GM18519 (cell line): Measurements from ENCODE around the gene CTNND1.
A peak's percentile ranks its signal among the peaks of the same experiment; 100 is the strongest.
"Not testable (repeated sequence)": the region's sequence is repeated elsewhere in the genome, so short reads cannot be mapped to it uniquely, and the experiment has no call there.

ENCODE experiments used
- ATAC-seq: cut with Tn5 transposase; IDR thresholded peaks from one replicate; pipeline ENCODE4 v1.9.1; 2021; ENCODE audit warnings: mild to moderate bottlenecking, moderate library complexity; ENCODE audit not compliant: unreplicated experiment, low FRiP score

The CTNND1 gene

DNA sequence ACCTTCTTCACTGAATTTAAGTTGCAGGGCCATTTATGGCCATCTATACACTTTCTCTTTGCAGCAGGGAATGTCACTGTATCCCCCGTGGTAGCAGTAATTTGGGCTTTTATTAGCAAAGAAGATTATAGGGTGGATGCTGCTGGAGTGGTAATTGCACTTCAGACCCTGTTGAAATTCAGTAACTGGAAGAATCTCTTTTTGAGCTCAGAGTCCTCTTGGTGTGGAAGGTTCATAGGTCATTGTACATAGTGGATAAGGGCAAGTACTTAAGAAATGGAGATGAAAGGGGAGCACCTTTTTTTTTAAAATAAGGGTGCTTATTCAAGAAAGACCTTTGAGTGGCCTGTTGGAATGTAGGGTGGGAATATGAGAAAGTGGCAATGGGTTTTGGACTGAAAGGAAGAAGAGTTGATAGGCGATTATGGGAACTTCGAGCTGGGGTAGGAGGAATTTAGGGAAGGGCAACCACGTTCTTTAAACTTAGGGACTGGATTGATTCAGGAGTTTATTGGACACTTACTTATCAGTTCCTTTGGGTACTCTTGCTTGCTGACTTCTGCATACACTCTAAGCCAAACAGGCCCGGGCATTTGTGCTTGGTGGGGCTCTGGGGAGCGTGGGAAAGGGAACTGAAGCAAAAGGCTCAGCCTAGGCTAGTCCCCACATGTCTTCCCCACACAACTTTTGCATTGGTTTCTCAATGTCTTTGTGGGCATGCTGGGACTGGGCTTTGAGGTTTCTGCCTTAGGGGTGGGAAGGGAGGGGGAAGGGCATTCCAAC, 26.5 kb downstream of the CTNND1 start:
- no peak for ATAC-seq

DNA sequence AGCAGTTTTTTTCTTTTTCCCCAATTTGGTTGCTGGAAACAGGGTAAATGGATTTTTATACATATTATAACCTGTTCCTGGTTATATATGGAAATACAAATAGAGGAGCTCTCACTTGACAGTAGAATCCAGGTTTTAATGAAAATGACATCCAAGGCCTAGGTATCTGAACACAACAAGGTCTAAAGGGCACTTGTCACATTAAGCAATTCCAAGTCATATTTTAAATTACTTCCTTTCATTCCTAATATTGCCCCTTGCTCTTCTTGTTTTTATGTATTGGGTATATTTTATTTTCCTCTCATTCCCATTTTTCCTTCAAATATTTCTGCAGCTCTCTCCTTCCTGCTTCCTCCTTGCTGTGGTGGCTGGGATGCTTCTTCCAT, 27.1 kb downstream of the CTNND1 start:
- ATAC-seq, result no peak

DNA sequence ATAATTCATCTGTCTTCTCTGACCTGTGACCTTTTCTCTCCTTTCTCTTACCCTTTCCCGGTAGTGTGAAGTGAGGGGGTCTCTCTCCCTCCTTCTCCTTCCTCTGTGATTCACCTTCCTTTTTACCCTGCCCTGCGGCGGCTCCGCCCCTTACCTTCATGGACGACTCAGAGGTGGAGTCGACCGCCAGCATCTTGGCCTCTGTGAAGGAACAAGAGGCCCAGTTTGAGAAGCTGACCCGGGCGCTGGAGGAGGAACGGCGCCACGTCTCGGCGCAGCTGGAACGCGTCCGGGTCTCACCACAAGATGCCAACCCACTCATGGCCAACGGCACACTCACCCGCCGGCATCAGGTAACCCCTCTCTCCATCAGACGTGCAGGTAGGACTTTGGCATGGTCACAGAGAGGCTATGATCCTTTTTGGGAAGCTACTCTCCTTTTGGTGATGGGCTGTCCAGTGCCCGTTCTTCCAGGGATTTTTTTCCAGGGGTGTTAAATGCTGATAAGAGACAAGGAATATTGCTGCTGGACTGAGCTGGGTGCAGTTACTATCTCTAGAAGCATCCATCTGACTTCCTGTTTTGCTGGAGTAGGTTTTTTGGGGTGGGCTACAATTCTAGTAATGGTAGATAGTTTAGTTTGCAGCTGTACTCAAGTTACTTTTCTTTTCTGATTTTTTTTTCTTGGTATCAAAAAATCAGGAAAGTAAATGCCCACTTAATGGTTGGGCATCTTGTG, 29.9 kb downstream of the CTNND1 start:
- no peak for ATAC-seq

DNA sequence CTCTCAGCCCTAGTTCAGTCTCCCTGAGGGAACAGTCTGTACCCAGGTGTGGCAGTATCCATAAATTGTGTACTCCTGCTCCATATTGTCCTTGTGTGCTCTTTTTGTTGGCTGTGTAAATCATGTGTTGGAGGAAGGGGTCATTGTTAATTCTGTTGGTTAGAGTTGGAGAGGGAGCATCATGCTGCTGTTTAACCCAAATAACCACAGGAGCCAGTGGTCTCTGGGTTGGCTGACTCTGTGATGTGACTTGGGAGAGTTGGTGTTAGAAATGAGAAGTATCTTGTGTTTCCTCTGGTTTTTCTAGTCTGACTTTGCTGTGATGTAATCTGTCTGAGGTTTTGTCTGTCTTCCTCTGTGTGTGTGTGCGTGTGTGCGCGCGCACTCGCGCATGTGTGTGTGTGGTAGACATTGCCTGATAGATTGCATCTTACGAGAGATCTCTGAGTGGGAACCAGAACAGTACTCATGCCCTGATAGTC, 30.5 kb downstream of the CTNND1 start:
- peak; percentile 93 for ATAC-seq

DNA sequence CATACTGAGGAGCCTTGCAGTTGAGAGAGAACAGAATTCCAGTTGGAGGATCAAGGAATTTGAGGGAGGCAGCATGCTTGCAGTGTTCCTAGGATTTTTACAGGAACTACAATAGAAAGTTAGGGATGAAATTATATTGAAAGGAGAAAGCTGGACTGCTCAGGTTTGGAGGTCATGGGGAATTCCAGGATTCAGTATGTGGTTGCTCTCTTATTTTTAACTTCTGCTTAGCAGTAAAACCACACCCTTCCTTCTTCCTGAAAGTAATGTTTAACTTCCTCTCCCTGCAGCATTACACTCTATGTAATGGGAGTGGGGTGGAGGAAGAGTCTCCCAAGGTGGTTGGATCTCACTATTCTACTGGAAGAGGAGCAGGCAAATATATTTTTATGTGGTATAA, 31.3 kb downstream of the CTNND1 start:
- no peak for ATAC-seq

DNA sequence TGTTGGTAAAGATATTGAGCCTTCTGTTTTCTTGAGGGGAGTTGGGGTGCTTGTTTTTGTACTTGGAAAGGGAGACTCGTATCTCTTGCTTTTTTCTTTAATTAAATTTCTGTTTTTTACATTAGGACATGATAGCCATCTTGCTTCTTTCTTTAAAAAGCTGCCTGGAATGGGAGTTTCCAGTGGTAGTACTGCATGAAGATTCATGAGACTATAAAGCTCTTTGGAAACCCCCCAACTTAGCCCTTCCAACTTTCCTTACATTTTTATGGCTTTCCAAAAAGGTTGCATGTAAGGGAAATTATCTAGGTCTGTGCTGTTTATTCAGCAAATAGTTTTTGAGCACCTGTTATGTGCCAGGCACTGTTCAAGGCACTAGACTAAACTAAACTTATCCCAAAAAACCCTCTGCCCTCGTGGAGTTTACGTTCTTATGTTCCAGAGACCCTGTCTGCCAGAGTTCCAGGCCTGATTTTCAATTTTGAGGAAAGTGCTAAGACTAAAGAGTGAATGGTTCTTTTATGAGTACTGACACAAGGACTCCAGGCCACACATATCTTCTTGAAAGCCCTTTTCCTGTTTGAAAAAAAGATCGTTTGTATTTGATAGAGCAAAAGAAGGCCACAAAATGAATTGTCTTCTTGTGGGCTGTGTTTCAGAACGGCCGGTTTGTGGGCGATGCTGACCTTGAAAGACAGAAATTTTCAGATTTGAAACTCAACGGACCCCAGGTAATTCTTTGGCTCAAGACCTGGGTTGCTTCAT, 31.9 kb downstream of the CTNND1 start:
- no peak for ATAC-seq

DNA sequence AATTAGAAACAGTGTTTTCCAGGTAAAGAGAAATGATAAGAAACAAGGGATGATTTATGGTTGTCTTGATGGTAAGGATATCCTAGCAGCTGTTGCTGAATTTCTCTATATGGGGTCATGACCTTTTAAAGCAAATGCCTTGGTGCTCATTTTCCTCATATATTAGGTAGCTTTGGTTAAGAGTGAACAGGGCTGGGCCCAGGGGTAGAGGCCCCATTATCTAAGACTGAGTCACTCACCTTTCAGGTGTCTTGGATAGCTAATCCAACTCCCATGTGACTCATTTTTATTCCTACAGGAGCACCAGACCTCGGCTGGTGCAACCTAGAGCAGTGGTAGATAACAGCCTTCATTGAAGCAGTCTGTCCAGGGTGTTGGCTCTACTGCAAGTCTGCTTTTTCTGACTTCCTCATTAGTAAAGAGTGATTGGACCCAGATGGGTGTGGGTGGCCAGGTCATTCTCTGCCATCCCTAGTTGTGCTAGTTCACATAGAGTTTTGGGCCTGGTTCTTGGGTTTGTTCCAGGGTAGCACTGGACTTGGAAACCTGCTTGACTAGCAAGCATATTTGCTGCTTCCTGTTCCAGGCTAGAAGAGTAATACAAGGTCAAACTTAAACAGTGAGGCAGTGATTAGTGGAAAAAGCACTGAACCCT, 37.4 kb downstream of the CTNND1 start:
- ATAC-seq, result no peak

DNA sequence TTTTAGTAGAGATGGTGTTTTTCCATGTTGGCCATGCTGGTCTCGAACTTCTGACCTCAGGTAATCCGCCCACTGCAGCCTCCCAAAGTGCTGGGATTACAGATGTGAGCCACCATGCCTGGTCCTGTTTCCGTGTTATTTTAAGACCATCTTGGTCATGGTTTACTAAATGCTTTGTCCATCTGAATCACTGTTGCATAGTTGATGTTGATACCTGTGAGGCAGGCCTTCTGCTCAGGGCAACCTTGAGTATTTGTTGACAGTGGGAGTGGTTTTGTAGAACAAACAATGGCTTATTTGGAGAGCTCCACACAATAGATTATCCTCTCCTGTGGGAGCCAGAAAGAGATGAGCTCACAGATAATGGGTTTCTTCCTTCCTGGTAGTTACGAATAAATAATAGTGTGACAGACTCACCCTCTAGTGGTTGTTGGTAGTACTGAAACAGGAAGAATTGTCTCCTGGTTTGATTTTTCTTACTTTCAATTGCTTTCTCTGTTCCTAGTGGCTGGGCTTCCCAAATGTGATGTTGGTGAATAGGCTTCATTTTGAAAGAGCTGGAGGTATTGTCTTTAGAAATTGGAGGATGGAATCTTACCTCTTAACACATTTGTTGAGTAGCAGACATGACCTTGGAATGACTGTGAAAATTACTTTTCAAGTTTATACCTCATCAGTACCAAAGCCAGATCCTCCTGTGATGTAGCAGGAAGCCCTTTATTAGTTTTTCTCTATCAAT, 39.0 kb downstream of the CTNND1 start:
- ATAC-seq, result peak; percentile 59

DNA sequence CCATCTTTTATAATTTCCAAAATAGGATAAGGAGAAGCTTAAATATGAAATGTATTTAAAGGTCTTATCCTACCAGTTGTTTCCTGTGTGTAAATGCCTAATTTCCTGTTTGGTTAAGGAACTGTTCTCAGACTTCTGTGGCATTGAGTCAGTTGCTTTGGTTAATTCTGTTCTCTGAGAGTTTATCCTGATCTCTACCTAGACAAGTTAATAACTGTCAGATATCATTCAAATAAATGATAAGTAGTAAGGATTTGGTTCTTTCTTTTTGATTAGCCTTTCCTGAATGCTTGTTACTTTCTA, 39.5 kb downstream of the CTNND1 start:
- ATAC-seq, result no peak

DNA sequence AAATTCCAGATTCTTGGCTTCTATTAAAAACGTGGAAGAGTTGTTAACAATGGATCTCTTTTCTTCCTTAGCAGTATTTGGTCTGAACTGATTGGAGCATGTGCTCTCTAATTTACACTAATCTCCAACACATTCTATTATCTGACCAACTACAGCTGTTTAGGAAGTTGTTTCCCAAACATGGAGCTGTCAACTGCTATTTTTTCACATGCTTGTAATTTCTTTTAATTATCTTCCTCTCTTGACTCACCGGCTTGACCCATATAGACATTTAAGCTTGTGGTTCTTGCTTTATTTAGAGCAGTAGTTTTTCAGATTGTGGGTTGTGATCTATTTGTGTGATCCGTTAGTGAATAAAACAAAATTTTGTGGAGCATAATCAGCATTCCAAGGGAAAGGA, 40.8 kb downstream of the CTNND1 start:
- ATAC-seq, result no peak

DNA sequence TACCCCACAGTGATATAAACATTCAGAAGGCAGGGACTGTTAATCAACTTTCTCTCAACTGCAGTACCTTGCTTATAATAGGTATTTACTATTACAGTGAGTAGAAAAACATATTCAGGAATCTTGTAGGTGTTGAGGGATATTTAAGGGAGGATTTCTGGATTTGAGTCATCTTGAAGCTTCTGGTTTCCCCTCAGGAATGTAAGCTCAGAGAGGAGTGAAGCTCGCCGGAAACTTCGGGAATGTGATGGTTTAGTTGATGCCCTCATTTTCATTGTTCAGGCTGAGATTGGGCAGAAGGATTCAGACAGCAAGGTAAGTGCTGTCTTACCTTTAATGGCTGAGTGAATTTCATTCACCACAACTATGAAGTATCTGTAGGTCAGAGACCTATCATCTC, 42.9 kb downstream of the CTNND1 start:
- ATAC-seq, result no peak

DNA sequence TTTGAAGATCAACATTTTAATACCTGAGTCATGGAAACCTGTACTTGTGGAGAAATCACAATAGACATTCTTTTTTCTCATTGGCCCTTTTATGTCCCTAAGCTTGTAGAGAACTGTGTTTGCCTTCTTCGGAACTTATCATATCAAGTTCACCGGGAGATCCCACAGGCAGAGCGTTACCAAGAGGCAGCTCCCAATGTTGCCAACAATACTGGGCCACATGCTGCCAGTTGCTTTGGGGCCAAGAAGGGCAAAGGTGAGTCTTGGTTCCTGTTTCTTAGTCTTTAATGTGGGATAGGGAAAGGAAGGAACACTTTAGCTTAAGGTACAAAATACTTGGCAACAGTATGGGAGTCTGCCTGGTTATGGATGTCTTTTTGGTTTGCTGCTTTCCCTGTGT, 44.2 kb downstream of the CTNND1 start:
- ATAC-seq, result no peak

DNA sequence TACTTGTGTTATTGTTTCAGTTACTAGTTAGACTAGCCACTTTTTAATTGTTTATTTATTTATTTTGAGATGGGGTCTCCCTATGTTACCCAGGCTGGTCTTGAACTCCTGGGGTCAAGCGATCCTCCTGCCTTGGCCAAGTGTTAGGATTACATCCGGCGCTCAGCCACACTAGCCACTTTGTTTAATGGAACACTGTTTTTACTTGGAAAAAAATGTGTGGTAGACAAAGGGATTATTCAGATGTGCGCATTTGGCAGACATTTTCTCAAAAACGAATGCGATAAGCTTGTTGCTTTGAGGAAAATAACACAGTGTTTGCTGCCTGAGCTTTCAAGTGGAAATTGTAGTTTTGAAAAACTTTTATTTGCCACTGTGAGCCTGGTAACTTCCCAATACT, 51.0 kb downstream of the CTNND1 start:
- no peak for ATAC-seq

DNA sequence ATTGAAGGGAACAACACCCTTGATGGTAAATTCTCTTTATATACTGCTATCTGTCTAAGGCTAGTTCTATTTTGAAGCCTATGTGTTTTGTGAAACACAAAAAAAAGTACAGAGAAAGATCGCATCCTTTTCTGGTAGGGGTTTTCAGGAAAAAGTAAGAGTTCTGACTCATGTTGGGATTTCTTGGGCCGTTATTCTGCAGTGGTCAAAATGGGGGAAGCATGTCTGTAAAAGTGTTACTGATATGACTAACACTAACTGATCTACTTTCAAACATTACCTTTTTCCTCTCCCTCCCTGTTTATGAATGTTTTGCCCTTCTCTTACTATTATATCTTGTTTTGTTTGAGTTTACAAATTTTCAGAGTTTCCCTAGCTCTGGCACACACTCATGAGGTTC, 53.9 kb downstream of the CTNND1 start:
- peak; percentile 79 for ATAC-seq

DNA sequence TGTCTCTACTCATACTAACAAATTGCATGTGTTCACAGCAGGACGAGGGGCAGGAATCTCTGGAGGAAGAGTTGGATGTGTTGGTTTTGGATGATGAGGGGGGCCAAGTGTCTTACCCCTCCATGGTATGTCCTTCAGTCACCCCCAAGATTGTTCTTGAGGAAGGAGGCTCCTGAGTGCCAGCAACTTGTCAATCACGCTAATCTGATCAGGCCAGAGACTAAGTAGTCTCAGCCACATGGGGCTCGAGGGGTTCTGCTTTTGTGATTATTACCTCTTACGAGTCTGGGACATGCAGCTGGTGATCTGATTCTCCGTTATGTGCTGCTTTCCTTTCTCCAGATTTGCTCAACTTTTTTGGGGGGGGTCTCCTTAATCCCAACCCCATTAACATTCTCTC, 54.3 kb downstream of the CTNND1 start:
- no peak for ATAC-seq

DNA sequence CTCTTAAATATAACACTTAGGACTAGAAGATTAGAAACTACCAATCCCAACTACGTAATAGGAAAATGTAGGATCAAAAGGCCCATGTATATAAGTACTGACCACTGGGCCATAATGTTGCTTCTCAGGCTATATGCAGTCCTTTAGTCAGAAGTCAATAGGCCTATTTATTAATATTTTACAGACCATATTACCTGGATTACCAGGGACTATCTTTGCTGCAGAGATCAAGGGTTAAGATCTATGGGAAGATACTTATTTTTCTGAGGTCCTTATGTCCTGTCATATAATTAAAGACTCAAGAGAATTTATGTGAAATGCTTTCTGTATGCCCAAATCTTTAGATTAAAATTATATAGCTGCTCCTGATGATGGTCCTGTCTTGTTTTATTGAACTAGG, 57.2 kb downstream of the CTNND1 start:
- no peak for ATAC-seq

DNA sequence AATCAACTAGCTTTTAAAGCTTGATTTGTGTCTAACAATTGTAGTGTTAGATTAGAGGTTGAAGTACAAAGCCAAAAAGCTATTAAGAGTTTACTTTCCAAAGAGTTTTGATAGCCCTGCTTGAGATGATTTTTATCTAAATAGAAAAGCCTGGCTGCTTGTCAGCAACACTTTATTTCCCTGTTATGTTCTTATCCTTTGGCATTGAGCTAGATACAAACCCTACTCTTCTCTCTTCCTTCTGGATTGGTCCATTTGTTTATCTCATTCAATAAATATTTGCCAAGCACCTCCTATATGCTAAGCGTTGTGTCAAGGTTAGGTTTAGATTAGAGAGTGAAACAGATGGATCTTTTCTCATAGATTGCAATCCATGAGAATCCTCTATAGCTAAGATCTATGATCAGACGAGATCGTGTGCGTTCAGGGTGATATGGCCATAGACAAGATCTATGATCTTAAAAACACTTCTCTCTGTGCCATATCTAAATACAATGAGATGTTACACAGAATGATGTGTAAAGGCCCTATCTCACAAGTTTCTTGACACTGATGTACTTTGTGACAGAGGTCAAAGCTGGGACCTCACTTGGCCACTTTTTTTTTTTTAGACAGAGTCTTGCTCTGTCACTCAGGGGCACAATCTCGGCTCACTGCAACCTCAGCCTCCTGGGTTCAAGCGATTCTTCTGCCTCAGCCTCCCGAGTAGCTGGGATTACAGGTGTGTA, 57.8 kb downstream of the CTNND1 start:
- no peak for ATAC-seq

DNA sequence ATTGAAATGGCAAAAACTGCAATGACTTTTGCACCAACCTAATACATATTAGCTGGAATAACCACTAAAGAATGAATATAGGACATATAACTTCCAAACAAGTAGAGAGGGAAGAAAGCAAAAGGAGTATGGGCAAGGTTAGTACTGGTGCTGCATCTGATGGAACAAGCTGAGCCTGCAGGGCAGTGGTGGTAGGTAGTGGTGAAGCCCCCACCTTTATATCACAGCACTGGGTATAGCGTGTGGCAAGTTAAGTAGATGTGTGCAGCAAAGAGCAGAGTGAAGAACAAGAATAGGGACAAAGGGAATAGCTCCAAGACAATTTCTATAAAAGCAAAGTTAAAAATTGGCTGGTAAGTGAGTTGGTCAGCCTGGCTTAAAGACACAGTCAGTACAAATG, 62.3 kb downstream of the CTNND1 start:
- ATAC-seq, result no peak

DNA sequence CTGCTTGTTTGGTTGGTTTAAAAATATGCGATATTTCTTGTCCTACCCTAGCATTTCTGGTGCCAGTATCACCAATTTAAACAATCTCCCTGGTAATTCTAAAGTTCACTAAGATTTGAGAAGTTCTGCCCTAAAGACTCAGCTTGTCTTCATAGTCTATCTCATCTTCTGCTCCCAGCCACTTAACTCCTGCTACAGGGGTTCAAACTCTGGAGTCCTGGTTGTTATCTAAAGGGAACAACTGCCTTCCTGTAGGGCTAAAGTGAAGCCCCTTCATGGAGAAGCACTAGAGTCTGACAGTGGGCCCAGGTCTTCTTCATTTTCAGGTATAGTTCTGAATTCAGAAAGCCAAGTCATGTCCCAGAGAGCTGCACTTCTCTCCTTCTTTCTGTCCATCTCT, 73.2 kb downstream of the CTNND1 start:
- no peak for ATAC-seq

DNA sequence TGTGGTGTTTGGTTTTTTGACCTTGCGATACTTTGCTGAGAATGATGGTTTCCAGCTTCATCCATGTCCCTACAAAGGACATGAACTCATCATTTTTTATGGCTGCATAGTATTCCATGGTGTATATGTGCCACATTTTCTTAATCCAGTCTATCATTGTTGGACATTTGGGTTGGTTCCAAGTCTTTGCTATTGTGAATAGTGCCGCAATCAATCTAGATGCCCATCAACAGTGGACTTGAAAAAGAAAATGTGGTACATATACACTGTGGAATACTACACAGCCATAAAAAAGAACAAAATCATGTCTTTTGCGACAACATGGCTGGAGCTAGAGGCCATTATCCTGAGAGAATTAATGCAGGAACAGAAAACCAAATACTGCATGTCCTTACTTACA, 77.0 kb downstream of the CTNND1 start:
- ATAC-seq, result not testable (repeated sequence)
